Karpas-422 (cell line): ENCODE results near the gene PIGQ. TPM values are rescaled to one million over a fixed set of nuclear protein-coding genes. Genes with fewer than 3 reads are reported as not detected.
A peak's percentile ranks its signal among the peaks of the same experiment; 100 is the strongest.

Experiments used
- DNase-seq: peaks from one replicate; pipeline ENCODE4 v3.0.0-alpha.2; 2015
- H2AFZ ChIP-seq: fragments of 200-600 bp; sonication (generic); 2 replicates; pipeline ENCODE4 v1.6.1; 2014; ENCODE audit warnings: antibody characterized with exemption, low read length, mixed read lengths
- H3K27ac ChIP-seq: fragments of 200-600 bp; sonication (generic); 2 replicates; pipeline ENCODE4 v1.5.1; 2014; ENCODE audit warnings: mild to moderate bottlenecking, low read length, moderate library complexity
- H3K27me3 ChIP-seq: fragments of 200-600 bp; sonication (generic); 2 replicates; pipeline ENCODE4 v1.6.1; 2014; ENCODE audit warnings: low read length, mixed read lengths
- H3K36me3 ChIP-seq: fragments of 200-600 bp; sonication (generic); 2 replicates; pipeline ENCODE4 v1.6.1; 2014; ENCODE audit warnings: low read length, mixed read lengths; ENCODE audit not compliant: insufficient read depth
- H3K4me1 ChIP-seq: fragments of 200-600 bp; sonication (generic); 2 replicates; pipeline ENCODE4 v1.6.1; 2014; ENCODE audit warnings: mild to moderate bottlenecking, low read length, mixed read lengths
- H3K4me2 ChIP-seq: fragments of 200-600 bp; sonication (generic); 2 replicates; pipeline ENCODE4 v1.6.1; 2014; ENCODE audit warnings: low read length, low read depth, mild to moderate bottlenecking; ENCODE audit not compliant: poor library complexity, severe bottlenecking
- H3K4me3 ChIP-seq: fragments of 200-600 bp; sonication (generic); 2 replicates; pipeline ENCODE4 v1.5.1; 2014; ENCODE audit warnings: mild to moderate bottlenecking, antibody characterized with exemption, low read length, mixed read lengths
- H3K79me2 ChIP-seq: fragments of 200-600 bp; sonication (generic); 2 replicates; pipeline ENCODE4 v1.6.1; 2014; ENCODE audit warnings: mild to moderate bottlenecking, low read length, mixed read lengths
- H3K9ac ChIP-seq: fragments of 200-600 bp; sonication (generic); 2 replicates; pipeline ENCODE4 v1.6.0; 2014; ENCODE audit warnings: low read length
- H3K9me2 ChIP-seq: fragments of 200-600 bp; sonication (generic), shearing (Covaris generic); replicated peaks from 2 replicates; pipeline ENCODE4 v1.6.0; 2014; ENCODE audit warnings: mild to moderate bottlenecking, low read length, moderate library complexity; ENCODE audit not compliant: insufficient read depth
- H3K9me3 ChIP-seq: fragments of 300-700, 200-600 bp; sonication (generic); 2 replicates; pipeline ENCODE4 v1.6.1; 2014; ENCODE audit warnings: low read length, mixed read lengths
- H4K20me1 ChIP-seq: fragments of 200-600 bp; sonication (generic); 2 replicates; pipeline ENCODE4 v1.6.1; 2014; ENCODE audit warnings: mild to moderate bottlenecking, antibody characterized with exemption, low read length, low read depth; ENCODE audit not compliant: insufficient read depth
- total RNA-seq: library from RNA; depleted of rRNA; stranded (reverse); fragments of >200 nt; shearing (Covaris generic); gene quantifications from 2 replicates; pipeline ENCODE4 v1.2.3, GENCODE V29; 2014; ENCODE audit warnings: low replicate concordance

Gene PIGQ
- total RNA-seq, 1 experiment from 2014 or later, result 35.7 TPM

GRCh38 chr16:557463-558297 is 12.1 kb upstream of the PIGQ start:
- DNase-seq, result peak; percentile 70
- no peaks in the 10 kb centered on the region for H3K36me3 ChIP-seq
- H4K20me1 ChIP-seq, result 0 out of 2 replicates have a peak, but pooled peaks cover 10% of the 10 kb centered on the region
- no peaks in the 10 kb centered on the region for H3K27me3 ChIP-seq
- H3K79me2 ChIP-seq, result no peaks in the 10 kb centered on the region
- H3K4me2 ChIP-seq, result peak overlapping the region; percentile 63
- H3K9ac ChIP-seq, result peak overlapping the region; percentile 50
- H3K9me2 ChIP-seq, result no peaks in the 10 kb centered on the region
- H3K4me3 ChIP-seq, result peak overlapping the region; percentile 28; the same call in 1 of the 2 replicates
- no peak overlapping the region for H2AFZ ChIP-seq
- H3K9me3 ChIP-seq, result no peaks in the 10 kb centered on the region
- peak overlapping the region; percentile 71 for H3K27ac ChIP-seq
- peaks cover 29% of the 10 kb centered on the region for H3K4me1 ChIP-seq

- Histone ChIP-seq H3K4me2 (peak overlapping the region; percentile 63), H4K20me1 (0 out of 2 replicates have a peak, but pooled peaks cover 7% of the 10 kb centered on the region), H3K79me2 (no peaks in the 10 kb centered on the region), H3K36me3 (no peaks in the 10 kb centered on the region), H3K4me1 (peaks cover 29% of the 10 kb centered on the region), H3K27ac (peak overlapping the region; percentile 71), H3K9me3 (no peaks in the 10 kb centered on the region), H3K9ac (peak overlapping the region; percentile 50), H2AFZ (no peak overlapping the region), H3K9me2 (no peaks in the 10 kb centered on the region), H3K27me3 (no peaks in the 10 kb centered on the region), H3K4me3 (peak overlapping the region; percentile 28; the same call in 1 of the 2 replicates)
- peak; percentile 89 for DNase-seq
Observed at GRCh38 chr16:558298-559020, 11.3 kb upstream of the PIGQ start.

- Histone ChIP-seq H3K4me3 (no peak overlapping the region), H3K9ac (peak overlapping the region; percentile 50; the same call in 1 of the 2 replicates), H3K36me3 (no peaks in the 10 kb centered on the region), H3K79me2 (no peaks in the 10 kb centered on the region), H3K4me2 (peak overlapping the region; percentile 63), H3K9me2 (no peaks in the 10 kb centered on the region), H3K9me3 (no peaks in the 10 kb centered on the region), H4K20me1 (0 out of 2 replicates have a peak, but pooled peaks cover 4% of the 10 kb centered on the region), H3K27me3 (no peaks in the 10 kb centered on the region), H3K27ac (peak overlapping the region; percentile 71), H3K4me1 (peaks cover 29% of the 10 kb centered on the region), H2AFZ (no peak overlapping the region)
- DNase-seq, result no peak
Observed at GRCh38 chr16:559021-559380, 10.8 kb upstream of the PIGQ start.

- Histone ChIP-seq H3K4me1 (peaks cover 29% of the 10 kb centered on the region), H3K27me3 (no peaks in the 10 kb centered on the region), H3K9me2 (no peaks in the 10 kb centered on the region), H3K36me3 (no peaks in the 10 kb centered on the region), H3K79me2 (no peaks in the 10 kb centered on the region), H3K4me3 (no peak overlapping the region), H4K20me1 (0 out of 2 replicates have a peak, but pooled peaks cover 4% of the 10 kb centered on the region), H3K27ac (no peak overlapping the region), H3K9me3 (no peaks in the 10 kb centered on the region), H3K9ac (no peak overlapping the region), H3K4me2 (no peak overlapping the region), H2AFZ (no peak overlapping the region)
- no peak for DNase-seq
Observed at GRCh38 chr16:559411-560203, 10.2 kb upstream of the PIGQ start.

DNA sequence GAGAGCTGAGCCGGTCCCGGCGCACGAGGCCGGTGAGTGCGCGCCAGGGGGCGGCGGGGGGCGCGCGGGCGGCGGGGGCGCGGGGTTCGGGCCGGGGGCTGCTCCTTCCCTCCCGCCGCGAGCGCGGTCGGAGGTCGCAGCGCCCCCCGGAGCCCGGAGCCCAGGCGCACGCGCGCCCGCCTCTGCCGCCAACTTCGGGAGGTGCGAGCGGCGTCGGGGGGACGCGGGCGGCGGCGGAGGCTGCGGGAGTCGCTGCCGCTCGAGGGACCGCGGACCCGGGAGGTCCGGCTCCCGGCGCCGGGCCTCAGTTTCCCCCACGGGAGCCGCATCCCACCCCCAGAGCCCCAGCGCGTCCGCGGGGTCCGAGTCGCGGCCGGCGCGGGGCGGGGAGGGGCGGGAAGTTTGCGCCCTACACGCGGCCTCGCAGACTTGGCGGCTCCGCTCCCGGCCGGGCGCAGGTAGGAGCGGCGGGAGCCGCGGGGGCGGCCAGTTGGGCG is 9.5 kb upstream of the PIGQ start, which contains the start of gene PRR35:
PRR35 (plus strand) TSS at position 191 of the 497 bp plus-strand sequence. CDS start 2,901 bp downstream, outside the sequence.
- Histone ChIP-seq H3K9ac (no peak within 1 kb of the TSS), H3K4me1 (peaks cover 29% of the 10 kb centered on the region), H2AFZ (no peak within 1 kb of the TSS), H3K79me2 (no peaks in the 10 kb centered on the region), H3K27ac (no peak within 1 kb of the TSS), H4K20me1 (0 out of 2 replicates have a peak, but pooled peaks cover 4% of the 10 kb centered on the region), H3K9me2 (no peaks in the 10 kb centered on the region), H3K4me3 (no peak within 1 kb of the TSS), H3K36me3 (no peaks in the 10 kb centered on the region), H3K9me3 (no peaks in the 10 kb centered on the region), H3K4me2 (no peak within 1 kb of the TSS), H3K27me3 (no peaks in the 10 kb centered on the region)
- no peak for DNase-seq

DNA sequence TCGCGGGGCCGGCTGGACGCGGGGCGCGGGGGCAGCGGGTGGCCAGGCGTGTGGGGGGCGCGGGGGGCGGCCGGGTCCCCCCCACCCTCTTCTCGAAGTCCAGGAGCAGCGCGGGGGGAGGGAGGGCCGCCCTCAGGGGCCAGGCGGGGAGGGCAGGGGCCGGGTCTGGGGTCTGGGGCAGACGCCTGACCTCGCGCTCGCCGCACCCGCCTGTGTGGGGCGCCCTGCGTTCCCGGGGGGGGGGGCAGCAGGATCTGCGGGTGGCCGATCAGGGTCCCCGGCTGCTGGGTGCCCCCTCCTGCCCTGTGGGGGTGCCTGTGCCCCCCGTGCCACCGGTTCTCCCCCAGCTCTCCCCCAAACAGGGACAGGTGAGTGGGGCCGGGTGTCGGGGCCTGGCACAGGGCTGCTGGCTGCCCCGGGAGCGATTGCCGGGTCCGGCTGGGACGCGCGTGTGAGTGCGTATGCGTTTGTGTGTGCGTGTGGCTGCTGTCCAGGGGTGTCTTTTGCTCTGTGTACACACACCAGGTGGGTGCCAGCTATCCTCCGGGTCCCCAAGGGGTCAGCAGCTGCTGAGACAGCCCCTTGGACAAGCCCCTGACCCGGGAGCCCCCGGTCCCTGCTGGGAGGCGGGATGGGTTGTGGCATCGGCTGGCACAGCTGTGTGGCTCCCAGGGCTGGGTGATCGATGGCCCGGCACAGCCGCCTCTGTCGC is 8.9 kb upstream of the PIGQ start:
- DNase-seq, result no peak
- no peaks in the 10 kb centered on the region for H3K36me3 ChIP-seq
- no peak overlapping the region for H3K4me3 ChIP-seq
- no peaks in the 10 kb centered on the region for H3K9me2 ChIP-seq
- H3K27ac ChIP-seq, result no peak overlapping the region
- no peak overlapping the region for H3K9ac ChIP-seq
- no peaks in the 10 kb centered on the region for H3K9me3 ChIP-seq
- H2AFZ ChIP-seq, result no peak overlapping the region
- 0 out of 2 replicates have a peak, but pooled peaks cover 4% of the 10 kb centered on the region for H4K20me1 ChIP-seq
- H3K27me3 ChIP-seq, result no peaks in the 10 kb centered on the region
- peaks cover 31% of the 10 kb centered on the region for H3K4me1 ChIP-seq
- H3K4me2 ChIP-seq, result no peak overlapping the region
- no peaks in the 10 kb centered on the region for H3K79me2 ChIP-seq

- Histone ChIP-seq H3K4me3 (no peak overlapping the region), H3K9ac (no peak overlapping the region), H2AFZ (no peak overlapping the region), H3K4me1 (peaks cover 37% of the 10 kb centered on the region), H3K79me2 (no peaks in the 10 kb centered on the region), H4K20me1 (0 out of 2 replicates have a peak, but pooled peaks cover 4% of the 10 kb centered on the region), H3K9me2 (no peaks in the 10 kb centered on the region), H3K4me2 (no peak overlapping the region), H3K27ac (no peak overlapping the region), H3K9me3 (no peaks in the 10 kb centered on the region), H3K36me3 (no peaks in the 10 kb centered on the region), H3K27me3 (no peaks in the 10 kb centered on the region)
- DNase-seq, result no peak
Observed at GRCh38 chr16:561413-561794, 8.4 kb upstream of the PIGQ start.
